Epithelial cell of proximal tubule (primary cell): ENCODE results near the gene NSMF. TPM values are rescaled to one million over a fixed set of nuclear protein-coding genes. Genes with fewer than 3 reads are reported as not detected.

ENCODE experiments used
- DNase-seq: peaks from one replicate; pipeline ENCODE4 v3.0.0-alpha.2; 2011; ENCODE audit warnings: low read depth
- H3K4me3 ChIP-seq: 2 replicates; pipeline ENCODE4 v1.5.1; 2011; ENCODE audit warnings: low read depth, mild to moderate bottlenecking, low read length
- total RNA-seq: library from RNA; depleted of rRNA; stranded (reverse); fragments of >200 nt; gene quantifications from 2 replicates; pipeline ENCODE4 v1.2.3, GENCODE V29; 2015
- TF ChIP-seq, protein P1 (sequence below): conservative IDR thresholded peaks from 2 replicates; pipeline ENCODE4 v1.5.1; 2012; ENCODE audit warnings: low read depth, mild to moderate bottlenecking, low read length

The NSMF gene
- total RNA-seq, 1 donor from 2014 or later: 62.7 TPM

GRCh38 chr9:137422604-137423513 lies 36.3 kb downstream of the NSMF start, which contains the start of the genes EXD3 and NOXA1:
EXD3 (minus strand) TSS chr9:137423162; CDS start chr9:137395357, 27,805 bp downstream.
NOXA1 (plus strand) TSS chr9:137423393; CDS start chr9:137423530, 137 bp downstream.
- TF ChIP-seq, protein P1, sequence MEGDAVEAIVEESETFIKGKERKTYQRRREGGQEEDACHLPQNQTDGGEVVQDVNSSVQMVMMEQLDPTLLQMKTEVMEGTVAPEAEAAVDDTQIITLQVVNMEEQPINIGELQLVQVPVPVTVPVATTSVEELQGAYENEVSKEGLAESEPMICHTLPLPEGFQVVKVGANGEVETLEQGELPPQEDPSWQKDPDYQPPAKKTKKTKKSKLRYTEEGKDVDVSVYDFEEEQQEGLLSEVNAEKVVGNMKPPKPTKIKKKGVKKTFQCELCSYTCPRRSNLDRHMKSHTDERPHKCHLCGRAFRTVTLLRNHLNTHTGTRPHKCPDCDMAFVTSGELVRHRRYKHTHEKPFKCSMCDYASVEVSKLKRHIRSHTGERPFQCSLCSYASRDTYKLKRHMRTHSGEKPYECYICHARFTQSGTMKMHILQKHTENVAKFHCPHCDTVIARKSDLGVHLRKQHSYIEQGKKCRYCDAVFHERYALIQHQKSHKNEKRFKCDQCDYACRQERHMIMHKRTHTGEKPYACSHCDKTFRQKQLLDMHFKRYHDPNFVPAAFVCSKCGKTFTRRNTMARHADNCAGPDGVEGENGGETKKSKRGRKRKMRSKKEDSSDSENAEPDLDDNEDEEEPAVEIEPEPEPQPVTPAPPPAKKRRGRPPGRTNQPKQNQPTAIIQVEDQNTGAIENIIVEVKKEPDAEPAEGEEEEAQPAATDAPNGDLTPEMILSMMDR: peak; percentile 55
- no peak for DNase-seq
- H3K4me3 ChIP-seq: peak within 1 kb of the TSS; percentile 70

GRCh38 chr9:137421838-137422603 lies 37.1 kb downstream of the NSMF start:
- peak overlapping the region; percentile 69 for H3K4me3 ChIP-seq
- TF ChIP-seq, protein P1: no peak
- no peak for DNase-seq

GRCh38 chr9:137417161-137418021 lies 41.7 kb downstream of the NSMF start:
- no peak for DNase-seq
- H3K4me3 ChIP-seq: no peak overlapping the region
- TF ChIP-seq, protein P1: no peak

DNA sequence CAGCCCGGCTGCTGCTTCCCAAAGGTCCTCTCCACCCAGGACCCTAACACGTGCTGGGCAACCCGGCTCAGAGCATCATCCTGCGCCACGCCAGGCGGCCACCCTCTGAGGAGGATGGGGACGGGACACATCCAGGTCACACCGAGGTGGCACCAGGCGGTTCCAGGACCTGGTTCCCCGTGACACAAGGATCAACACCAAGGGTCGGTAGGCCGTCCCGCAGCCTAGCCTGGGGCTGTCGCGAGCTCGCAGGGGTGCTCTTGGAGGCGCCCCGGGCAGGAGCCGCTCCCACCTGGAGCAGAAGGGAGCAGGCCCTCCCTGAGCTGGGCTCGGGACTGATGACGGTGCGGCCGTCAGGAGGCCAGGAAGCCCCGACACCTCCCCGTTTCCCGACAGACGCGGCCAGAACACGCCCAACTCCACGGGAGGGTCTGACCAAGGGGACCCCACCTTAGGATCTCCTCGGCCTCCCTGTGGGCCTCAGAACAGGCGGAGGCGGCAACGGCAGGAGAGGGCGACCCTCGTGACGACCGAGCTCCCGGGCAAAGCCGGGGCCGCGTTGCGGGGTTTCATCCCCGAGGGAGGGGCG lies 42.5 kb downstream of the NSMF start:
- DNase-seq: no peak

GRCh38 chr9:137416006-137416562 lies 43.0 kb downstream of the NSMF start:
- H3K4me3 ChIP-seq: no peak overlapping the region
- TF ChIP-seq, protein P1: no peak
- DNase-seq: no peak

More for the DNA sequence above, 42.5 kb downstream of the NSMF start:
- TF ChIP-seq, protein P1: no peak
- no peak overlapping the region for H3K4me3 ChIP-seq

- no peak for DNase-seq
- TF ChIP-seq, protein P1: no peak
- H3K4me3 ChIP-seq: no peak overlapping the region
Measured at GRCh38 chr9:137415451-137415850, 43.7 kb downstream of the NSMF start.
